ELR (cell line): ENCODE results near the gene F3.
A peak's percentile ranks its signal among the peaks of the same experiment; 100 is the strongest.

Experiments used
- DNase-seq: peaks from one replicate; pipeline ENCODE4 v3.0.0-alpha.2; 2015; ENCODE audit warnings: low read depth

Gene F3

DNA sequence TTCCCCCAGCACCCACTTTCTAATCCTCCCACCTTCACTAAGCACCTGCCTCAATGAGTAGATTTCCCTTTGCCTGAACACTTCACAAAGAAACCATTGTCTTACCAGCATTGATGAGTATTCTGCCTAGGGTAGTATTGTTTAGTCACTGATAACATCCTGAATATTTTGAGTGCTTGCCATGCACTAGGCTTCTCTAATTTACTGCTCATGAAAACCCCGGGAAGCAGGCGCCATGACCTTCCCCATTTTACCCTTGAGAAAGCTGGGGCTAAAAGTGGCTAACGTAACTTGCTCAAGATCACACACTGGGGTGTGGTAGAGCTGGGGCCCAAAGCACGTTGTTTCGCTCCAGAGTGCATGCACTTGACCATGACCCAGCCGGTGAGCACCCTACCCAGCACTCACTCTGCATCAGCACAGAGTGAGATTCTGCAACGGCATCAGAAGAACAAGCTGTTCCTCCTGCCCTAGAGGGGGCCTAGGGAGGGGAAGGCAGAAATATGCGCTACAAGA lies 10.6 kb upstream of the F3 start:
- DNase-seq: peak; percentile 59

DNA sequence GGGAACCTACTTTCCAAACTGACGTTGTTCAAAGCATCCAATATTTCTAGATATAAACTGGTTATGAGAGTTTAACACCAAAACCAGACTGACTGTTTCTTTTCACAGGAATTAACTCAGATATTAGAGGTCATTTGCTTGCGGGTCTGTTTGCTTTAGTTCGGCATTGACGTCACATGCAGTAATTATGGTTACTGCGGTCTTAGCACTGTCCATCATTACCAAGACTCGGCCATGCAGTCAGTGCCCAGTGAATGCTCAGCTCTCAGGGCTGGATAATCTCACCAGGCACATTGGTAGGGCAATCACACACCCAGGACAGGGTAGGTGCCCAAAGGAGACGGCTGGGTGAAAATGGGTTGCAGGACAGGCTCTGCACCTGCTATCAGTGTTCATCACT lies 9.9 kb upstream of the F3 start:
- DNase-seq: no peak

DNA sequence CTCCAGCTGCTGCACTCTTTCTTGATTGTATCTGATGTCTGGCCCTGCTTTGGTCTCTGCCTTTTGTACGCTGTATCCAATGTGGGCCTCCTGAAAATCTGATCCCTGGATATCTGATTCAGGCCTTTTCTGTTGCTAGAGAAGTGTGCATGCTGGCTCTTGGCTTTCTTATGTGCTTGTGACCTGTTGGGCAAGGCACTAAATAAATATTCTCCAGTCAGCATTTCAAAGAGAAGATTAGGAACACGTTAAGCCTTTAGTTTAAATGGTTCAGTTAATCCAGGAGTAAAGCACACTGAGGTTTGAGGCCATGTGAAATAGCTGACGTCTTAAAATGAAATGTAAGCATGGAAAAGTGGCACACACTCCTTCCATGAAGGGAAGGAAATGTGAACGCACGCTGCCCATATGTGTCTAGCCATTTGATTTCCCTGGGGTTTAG lies 9.3 kb upstream of the F3 start:
- DNase-seq: no peak

DNA sequence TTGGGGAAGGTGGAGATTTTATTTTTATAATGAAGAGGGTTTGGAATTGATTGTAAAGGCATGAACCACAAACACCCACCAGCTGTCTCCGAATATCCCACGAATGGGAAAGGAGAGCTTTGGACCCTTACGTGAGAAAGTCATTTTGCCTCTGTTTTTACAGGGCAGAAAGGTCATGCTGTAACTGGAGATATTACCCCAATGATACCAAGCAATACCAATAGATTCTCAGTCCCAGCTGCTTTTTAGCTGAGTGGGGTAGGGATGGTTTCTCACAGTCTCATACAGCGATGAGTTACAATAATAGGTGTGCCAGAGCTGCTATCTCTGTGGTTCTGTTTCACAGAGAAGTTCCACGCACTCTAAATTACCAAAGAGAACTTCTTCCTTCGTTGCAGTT lies 8.8 kb upstream of the F3 start:
- DNase-seq: no peak

DNA sequence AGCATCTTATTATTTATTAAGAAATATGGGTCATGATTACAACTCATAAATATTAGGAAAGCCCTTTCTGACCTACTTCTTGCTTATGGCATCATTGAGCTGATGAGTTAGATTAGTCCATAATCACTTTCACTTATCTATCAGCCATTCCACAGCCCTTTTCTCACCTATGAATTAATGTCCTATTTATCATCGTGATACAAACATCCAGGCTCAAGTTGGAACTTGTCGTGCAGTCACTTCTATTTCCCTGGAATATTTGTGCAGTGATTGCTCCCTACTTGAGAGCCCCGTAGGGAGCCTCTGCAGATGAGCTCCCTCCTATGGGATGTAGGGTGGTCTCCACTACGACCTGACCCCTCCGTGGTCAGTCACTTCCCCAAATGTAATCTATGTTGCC lies 8.1 kb upstream of the F3 start:
- no peak for DNase-seq

DNA sequence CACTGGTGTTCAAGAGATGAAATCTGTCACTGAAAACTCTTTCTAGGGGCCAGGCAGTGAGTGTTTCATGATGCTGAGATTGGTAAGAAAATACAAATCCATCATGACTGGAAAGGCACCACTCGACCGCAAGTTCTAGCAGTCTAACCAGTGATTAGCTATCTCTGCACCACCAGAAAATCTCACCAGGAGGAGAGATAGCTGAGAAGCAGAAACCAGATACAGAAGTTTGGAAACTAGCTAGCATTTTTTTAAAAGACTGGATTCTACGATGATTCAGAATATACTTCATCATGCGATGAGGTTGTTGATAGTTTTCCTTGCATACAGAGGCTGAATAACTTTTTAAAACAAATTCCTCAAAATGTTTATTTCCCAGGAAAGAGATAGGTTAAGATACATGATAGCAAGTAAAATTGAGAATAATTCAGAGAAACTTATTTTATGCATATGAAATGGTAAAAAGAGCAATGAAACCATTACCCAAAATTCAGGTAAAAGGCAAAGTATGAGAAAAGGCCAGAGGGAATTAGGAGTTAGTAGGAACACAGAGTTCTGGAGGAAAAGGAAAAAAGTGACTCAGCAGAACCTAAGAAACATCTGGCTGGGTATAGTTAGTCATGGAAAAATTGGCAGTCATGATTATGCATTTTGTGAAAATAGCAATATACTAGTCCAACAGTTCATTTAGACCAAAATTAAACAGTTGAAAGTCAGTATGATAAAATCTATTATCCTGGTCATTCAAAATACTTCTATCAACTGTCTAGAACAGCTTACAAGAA lies 3.3 kb upstream of the F3 start:
- peak; percentile 85 for DNase-seq

DNA sequence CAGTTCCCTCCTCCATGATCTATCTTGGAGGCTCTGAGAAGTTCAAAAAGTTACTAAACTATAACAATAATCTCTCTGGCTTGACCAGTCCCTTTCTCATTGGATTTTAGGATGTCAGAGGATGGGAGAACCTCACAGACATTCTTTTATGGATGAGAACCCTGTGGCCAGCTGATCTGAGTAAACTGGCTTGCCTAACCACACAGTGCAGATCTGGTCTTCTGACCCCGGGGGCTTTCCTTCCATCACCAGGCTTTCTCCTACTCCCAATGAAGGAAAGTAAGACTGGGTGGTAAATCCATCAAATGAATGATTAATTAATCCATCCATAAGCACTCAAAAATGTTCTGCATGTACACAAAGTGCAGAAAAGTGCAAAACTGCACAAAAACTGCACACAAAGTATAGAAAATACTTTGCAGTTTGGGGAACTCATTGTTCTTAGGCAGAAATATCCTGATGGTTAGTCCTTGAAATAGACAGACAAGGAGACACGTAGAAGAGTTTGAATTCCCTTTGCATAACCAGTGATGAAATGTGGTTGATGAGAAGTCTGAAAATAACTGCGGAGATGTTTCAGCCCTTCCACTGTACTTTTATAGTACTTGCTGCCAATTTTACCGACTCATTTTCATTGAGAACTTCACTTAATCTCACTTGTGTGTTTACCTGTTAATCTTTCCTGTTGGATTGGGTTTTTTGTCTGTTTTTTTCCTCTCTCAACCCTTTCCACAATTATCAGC lies 2.5 kb upstream of the F3 start:
- peak; percentile 67 for DNase-seq

DNA sequence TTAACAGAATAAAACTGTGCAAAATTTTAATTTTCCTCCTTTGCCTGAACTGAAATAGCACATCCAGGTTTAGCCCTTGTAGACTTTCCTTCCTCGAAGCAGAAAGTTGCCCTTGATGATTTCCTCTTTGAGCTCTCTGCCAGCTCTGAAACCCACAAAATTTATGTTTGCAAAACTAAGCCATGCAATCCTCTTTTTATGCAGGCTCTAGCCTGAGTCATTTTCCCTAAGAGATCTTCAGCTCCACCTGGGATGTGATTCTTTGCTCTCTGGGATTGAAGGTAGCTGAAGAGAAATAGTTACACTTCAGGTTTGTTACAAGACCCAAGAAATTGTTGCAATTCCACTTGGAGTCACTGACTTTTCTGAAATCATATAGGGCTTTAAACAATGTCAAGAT lies 1.4 kb upstream of the F3 start:
- DNase-seq: peak; percentile 74

DNA sequence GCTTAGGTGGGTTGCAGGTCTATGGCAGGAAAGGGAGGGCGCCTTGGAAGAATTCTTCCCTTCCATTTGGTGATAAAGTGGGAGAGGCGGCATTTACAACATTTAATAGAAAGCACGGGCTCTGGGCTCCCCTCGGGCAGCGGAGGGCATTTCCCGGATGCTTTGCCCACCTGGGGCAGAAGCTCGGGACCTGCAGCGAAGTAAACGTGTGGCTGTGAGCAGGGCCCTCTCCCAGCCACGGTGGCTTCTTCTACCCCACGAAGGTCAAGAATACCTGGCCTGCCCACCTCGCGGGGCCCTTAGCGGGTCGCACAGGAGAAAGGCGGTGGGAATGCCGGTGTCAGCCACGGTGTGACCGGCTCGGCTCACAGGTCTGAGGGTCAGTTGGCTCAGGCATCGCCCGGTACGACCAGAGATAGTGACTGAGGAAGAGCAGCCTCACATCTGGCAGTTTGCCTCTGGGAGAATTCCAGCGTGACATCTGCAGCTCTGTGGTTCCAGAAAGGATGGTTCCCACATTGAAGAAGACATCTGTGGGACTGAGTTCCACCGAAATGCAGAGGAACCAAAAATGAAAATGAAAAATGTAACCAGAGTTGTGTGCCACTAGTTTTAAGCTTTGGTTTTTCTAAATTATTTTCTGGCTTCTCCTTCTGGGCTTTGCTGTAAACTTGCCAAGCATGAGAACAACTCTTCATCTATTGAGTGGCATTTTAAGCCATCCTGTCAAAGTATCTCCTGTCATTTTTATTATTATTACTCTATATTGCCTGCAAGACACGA lies 720 bp upstream of the F3 start:
- DNase-seq: peak; percentile 64

DNA sequence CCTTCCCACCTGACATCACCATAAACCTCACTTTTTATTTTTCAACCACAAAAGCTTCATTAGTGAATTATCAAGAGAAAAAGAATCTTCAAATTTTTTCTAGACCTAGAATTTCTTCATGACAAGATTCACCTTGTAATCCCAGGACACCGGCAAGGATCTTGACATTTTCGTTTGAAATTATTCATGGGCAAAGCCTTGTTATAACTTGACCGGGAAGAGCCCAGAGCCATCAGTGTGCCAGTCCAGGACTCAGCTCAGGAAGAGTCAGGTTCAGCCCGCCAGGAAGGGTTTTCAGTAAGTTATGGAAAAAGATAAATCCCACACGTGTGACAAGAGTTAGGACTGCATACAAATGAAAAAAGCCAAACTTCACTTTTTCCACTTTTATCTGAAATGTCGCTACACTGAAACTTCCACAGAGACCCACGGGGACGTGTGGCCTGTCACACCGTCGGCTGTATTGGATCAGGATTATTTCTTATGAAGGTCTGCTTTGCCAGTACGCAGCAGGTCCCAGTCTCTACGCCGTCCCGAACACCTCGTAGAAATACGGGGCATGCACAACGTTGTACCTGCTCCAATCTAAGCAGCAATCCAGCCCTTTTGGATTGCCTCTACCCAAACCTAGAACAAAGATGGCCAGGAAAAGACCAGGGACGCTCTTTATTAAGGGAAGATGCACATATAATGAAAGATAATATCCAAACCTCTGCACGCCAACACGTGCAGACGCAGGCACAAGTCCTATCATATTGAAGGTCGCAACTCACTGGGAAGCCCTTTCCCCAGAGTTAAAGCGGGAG lies 916 bp downstream of the F3 start:
- DNase-seq: peak; percentile 42

DNA sequence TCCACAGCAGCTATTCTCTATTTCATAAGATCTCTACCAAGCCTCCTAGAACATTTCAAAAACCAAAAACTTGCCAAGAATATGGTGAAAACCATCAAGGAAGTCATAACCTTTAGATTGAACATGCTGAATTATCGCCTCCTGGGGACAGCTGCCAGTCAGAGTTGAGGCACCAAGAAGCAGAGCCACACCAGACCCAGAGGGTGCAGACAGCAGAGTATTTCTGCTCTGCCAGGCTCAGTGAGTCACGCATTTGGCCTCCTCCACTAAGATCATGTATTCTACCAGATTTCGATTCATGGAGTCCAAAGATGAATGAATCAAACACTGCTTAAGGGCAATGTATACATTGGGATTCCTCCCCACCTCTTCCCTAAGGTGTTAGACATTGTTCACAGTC lies 2.1 kb downstream of the F3 start:
- DNase-seq: peak; percentile 84

DNA sequence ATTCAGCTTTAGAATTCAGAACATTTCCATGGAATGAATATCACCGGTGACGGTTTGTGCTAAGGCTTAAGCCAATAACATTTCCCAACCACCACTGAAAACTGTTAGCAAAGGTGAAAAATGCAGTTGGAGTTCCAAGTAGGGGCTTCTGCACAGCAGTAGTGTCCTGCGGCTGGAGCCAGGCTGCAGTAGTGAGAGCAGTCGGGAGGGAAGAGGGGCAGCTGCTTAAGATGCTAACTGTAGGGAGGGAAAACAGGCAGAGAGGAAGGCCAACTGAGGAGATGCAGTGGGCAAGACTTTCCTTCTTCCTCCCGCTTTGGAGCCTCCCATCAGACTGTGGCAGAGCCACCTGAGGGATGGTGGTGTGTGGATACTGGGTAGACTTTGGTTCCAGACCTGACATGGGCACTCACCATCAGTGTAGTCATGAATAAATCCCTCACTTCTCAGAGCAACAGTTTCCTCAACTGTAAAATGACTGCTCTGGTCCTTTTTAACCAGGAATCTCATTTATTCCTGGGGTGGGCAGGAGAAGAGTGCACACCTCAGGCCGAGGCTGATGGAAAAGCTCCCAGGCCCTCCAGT lies 3.2 kb downstream of the F3 start:
- DNase-seq: no peak

DNA sequence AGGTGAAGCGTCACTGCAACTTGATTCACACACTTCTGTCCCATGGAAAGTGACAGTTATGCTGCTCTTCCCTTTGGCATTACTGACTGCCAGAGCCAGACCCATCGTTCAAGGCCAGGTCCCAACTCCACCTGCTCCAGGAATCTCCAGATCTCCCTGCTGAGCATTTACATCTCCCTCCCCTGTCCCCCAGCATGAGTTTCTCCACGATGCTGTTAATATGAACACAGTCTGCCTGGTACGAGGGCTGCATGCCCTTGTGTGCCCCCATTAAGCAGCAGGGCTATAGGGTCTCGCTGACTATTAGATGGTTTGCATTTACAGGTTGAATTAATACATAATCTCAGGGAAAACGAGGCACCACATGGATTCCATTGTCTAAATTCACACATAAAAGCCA lies 4.3 kb downstream of the F3 start:
- DNase-seq: no peak

DNA sequence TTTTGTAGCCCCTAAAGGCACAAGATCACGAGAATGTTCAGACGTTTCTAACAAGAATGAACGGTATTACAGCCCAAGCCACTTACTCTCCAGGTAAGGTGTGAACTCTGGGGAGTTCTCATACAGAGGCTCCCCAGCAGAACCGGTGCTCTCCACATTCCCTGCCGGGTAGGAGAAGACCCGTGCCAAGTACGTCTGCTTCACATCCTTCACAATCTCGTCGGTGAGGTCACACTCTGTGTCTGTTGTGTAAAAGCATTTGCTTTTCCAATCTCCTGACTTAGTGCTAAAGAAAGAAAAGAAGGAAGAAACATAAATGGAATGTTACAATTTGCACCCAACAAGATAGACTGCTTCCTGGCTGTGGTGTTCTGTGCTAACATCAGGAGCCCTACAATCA lies 5.7 kb downstream of the F3 start:
- no peak for DNase-seq

DNA sequence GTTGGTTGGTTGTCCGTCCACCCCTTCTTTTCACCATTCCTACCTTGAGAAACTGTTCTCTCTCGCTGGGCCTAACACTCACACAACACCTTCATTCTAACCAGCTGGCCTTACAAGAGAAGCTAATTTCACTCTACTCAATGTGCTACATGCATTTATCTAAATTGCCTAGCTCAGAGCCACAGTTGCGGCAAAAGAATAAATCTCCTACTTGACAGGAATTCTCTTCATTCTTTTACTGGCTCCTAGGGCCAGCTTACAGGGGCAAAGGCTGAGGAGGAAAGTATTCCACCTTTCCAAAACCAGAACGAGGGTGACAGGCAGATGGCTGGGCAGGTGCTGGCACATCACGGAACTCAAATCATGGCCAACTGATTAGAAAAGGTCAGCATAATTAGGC lies 6.5 kb downstream of the F3 start:
- no peak for DNase-seq

DNA sequence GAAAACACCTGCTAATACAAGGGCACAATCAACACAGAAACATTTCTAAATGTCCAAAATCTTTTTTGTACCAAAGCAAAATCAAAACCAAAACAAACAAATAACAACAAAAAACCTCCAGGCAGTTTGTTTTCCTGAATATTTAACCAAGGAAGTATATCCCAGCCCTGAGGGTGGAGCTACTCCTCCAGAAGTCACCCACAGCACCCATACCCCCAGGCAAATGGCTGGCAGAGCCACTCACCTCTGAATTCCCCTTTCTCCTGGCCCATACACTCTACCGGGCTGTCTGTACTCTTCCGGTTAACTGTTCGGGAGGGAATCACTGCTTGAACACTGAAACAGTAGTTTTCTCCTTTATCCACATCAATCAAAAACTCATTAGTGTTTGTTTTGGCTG lies 9.5 kb downstream of the F3 start:
- DNase-seq: peak; percentile 60

DNA sequence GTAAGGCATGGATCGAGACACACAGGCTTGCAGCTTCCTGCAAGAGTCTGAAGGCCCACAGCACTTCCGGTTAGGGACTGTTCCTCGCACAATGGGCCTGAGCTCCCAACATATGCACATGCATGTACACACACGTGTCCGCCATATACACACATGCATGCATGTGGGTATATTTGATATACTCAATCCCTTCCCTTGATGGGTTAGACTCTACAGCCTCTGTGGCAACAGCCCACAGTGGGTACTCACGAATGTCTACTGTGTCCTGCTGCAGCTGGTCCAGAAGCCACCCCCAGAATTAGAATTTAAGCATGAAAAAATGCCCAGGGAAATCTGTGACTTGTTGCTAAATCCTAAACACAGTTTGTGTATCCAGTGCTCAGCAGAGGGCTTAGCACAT lies 9.9 kb downstream of the F3 start:
- no peak for DNase-seq

DNA sequence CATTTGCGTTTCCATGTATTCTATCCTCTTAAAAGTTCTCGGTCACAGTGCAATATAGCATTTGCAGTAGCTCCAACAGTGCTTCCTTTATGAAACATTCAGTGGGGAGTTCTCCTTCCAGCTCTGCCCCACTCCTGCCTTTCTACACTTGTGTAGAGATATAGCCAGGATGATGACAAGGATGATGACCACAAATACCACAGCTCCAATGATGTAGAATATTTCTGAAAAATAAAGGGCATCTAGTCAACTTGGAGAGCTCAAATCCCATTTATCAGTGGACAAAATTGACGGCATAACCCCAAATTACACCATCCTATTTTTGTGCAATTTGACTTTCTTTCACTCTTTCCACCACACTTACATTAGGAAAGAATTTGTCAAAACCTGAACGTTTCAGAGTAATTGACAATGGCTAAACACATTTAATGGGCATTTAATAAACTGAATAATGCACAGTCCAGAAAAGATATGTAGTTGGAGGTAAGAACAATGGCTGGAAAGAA lies 11.1 kb downstream of the F3 start:
- DNase-seq: no peak

DNA sequence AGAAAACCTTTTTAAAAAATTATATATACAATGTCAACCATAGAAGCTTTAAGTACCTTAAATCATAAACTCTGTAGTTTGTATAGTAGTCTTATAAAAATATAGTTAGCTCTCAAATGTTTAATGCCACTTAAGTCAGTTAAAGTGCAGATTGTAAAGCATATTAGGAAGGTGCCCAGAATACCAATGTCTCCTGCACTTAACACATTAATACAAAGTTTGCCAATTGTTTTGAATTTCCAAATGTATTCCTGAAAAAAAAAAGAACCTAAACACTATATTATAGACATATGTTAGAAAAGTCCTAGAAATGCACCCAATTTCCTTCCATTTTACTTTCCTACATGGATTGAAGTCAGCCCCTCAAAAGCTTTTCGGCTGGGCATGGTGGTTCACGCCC lies 12.1 kb downstream of the F3 start:
- DNase-seq: no peak

DNA sequence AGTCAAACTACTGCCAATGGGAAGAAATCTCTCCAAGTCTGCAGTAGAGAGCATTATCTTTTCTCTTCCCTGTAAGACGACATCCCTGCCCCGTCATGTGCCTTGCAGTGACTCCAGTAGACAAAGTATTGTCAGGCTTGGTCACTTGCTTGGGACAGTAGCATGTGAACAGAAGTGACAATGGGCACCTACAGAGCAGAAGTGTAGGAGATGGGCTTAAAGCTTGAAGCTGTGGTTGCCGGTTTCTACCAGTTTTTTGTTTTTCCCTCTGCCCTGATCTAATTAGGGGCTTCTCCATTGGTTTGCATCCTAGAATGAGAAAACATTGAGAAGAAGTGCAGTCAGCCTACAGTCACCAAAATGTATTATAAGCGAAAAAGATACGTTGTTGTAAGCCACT lies 12.7 kb downstream of the F3 start:
- no peak for DNase-seq

DNA sequence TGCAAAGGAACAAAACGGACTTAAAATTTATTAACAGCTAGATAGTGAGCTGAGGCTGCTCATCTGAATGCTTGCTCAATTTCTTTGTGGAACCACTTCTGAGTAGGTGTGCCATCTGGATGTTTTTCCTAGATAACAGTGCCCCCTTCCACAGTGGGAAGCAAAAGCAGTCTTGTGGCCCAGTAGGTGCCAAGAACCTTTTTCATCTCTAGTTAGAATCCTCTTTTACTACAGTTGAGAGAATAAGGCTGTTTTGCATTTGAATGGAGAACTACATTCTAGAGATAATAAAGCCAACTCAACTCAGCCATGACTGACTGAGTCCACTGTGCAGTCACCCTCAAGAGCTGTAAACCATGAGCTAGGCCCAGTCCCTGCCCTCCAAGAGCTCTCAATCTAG lies 13.3 kb downstream of the F3 start:
- peak; percentile 34 for DNase-seq
